Calu3 (cell line): ENCODE data around the gene PAX5. TPM values are rescaled to one million over a fixed set of nuclear protein-coding genes. Genes with fewer than 3 reads are reported as not detected.

ENCODE experiments used
- BruUV-seq: library from RNA; stranded (reverse); fragments of 400-500 nt; replicated peaks from 2 replicates; lab custom pipeline; 2021; lab: Mats Ljungman, UMichigan
- CTCF ChIA-PET: fragments of 300-600 bp; sonication (Branson Sonifier 250); formaldehyde crosslinking; loops from one replicate; lab custom pipeline; 2022; ENCODE audit warnings: antibody characterized with exemption; lab: Charles Lee
- DNase-seq: peaks from one replicate; pipeline ENCODE4 v3.0.0; 2022
- H3K27ac Mint-ChIP-seq: one replicate; pipeline ENCODE4 v1.8.0; 2022; ENCODE audit warnings: mixed read lengths; ENCODE audit not compliant: unreplicated experiment
- H3K27me3 Mint-ChIP-seq: one replicate; pipeline ENCODE4 v1.8.0; 2022; ENCODE audit warnings: mixed read lengths; ENCODE audit not compliant: unreplicated experiment
- H3K36me3 Mint-ChIP-seq: one replicate; pipeline ENCODE4 v1.8.0; 2022; ENCODE audit warnings: mild to moderate bottlenecking, moderate library complexity, mixed read lengths; ENCODE audit not compliant: insufficient read depth, unreplicated experiment
- H3K4me1 Mint-ChIP-seq: one replicate; pipeline ENCODE4 v1.8.0; 2022; ENCODE audit warnings: mild to moderate bottlenecking, low read depth, mixed read lengths; ENCODE audit not compliant: unreplicated experiment
- H3K4me3 Mint-ChIP-seq: one replicate; pipeline ENCODE4 v1.8.0; 2022; ENCODE audit warnings: mild to moderate bottlenecking, low read depth, moderate library complexity, mixed read lengths; ENCODE audit not compliant: unreplicated experiment
- H3K9me3 Mint-ChIP-seq: one replicate; pipeline ENCODE4 v1.8.0; 2022; ENCODE audit warnings: low read depth, mixed read lengths; ENCODE audit not compliant: unreplicated experiment
- intact Hi-C: fragments of 100-400 bp; cut with micrococcal nuclease; formaldehyde crosslinking; loops from one replicate; pipeline ENCODE4 v1.10.0; 2022; ENCODE audit not compliant: unreplicated experiment
- total RNA-seq: library from RNA; stranded (reverse); gene quantifications from 2 replicates; pipeline ENCODE4 v1.2.3, GENCODE V29; 2022
- TF ChIP-seq, protein P1 (sequence below): fragments of 200-600 bp; IDR thresholded peaks from one replicate; pipeline ENCODE4 v1.8.0; 2022; ENCODE audit warnings: antibody characterized with exemption; ENCODE audit not compliant: unreplicated experiment

Gene PAX5
- total RNA-seq, 1 experiment from 2014 or later, result not detected

GRCh38 chr9:36889844-36890243 lies 144.2 kb downstream of the PAX5 start:
- Mint-ChIP-seq H3K4me1 (no peaks in the 10 kb centered on the region), H3K27ac (no peak overlapping the region), H3K36me3 (no peaks in the 10 kb centered on the region), H3K27me3 (peaks cover 32% of the 10 kb centered on the region), H3K9me3 (no peaks in the 10 kb centered on the region), H3K4me3 (no peak overlapping the region)
- BruUV-seq, result no TSS peak
- intact Hi-C loops, result no loop called here
- CTCF ChIA-PET, result interaction anchor here (1.0 kb wide), 1 partner anchor 35 kb away, joined by 3 read pairs; no protein-coding TSS in a partner anchor
- no peak for DNase-seq
- TF ChIP-seq, protein P1, sequence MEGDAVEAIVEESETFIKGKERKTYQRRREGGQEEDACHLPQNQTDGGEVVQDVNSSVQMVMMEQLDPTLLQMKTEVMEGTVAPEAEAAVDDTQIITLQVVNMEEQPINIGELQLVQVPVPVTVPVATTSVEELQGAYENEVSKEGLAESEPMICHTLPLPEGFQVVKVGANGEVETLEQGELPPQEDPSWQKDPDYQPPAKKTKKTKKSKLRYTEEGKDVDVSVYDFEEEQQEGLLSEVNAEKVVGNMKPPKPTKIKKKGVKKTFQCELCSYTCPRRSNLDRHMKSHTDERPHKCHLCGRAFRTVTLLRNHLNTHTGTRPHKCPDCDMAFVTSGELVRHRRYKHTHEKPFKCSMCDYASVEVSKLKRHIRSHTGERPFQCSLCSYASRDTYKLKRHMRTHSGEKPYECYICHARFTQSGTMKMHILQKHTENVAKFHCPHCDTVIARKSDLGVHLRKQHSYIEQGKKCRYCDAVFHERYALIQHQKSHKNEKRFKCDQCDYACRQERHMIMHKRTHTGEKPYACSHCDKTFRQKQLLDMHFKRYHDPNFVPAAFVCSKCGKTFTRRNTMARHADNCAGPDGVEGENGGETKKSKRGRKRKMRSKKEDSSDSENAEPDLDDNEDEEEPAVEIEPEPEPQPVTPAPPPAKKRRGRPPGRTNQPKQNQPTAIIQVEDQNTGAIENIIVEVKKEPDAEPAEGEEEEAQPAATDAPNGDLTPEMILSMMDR, result no peak

- no peak for DNase-seq
- CTCF ChIA-PET, result no interaction called here
- no peaks in the 10 kb centered on the region for H3K36me3 Mint-ChIP-seq
- no peaks in the 10 kb centered on the region for H3K9me3 Mint-ChIP-seq
- BruUV-seq, result no TSS peak
- intact Hi-C loops, result no loop called here
- TF ChIP-seq, protein P1, result no peak
- H3K27me3 Mint-ChIP-seq, result peaks cover 29% of the 10 kb centered on the region
- no peak overlapping the region for H3K4me3 Mint-ChIP-seq
- no peak overlapping the region for H3K27ac Mint-ChIP-seq
- no peaks in the 10 kb centered on the region for H3K4me1 Mint-ChIP-seq
Measured at GRCh38 chr9:36888551-36888950, 145.5 kb downstream of the PAX5 start.

- Mint-ChIP-seq H3K4me1 (no peaks in the 10 kb centered on the region), H3K27me3 (peaks cover 26% of the 10 kb centered on the region), H3K36me3 (no peaks in the 10 kb centered on the region), H3K4me3 (no peak overlapping the region), H3K27ac (no peak overlapping the region), H3K9me3 (no peaks in the 10 kb centered on the region)
- intact Hi-C loops, result no loop called here
- TF ChIP-seq, protein P1, result no peak
- BruUV-seq, result no TSS peak
- CTCF ChIA-PET, result no interaction called here
- no peak for DNase-seq
Measured at GRCh38 chr9:36884721-36885120, 149.3 kb downstream of the PAX5 start.

DNA sequence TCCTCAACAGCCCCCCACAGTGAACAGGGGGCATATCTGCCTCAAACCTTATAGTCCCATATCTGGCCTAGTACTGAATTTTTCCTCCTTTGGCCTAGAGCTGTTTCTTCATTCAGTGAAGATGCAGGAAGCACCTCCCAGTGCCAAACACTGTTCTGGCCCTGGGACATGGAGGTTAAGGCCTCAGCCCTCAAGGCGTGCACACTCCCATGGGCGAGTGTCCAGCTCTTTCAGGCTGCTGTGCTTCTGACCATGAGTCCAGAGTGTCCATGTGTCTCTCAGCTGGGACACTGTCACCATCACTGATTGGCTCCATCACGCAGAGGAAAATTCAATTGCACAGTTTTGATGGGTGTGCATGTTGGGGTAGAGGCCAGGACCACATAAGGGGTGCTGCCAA lies 151.5 kb downstream of the PAX5 start:
- DNase-seq, result no peak
- Mint-ChIP-seq H3K4me3 (no peak overlapping the region), H3K36me3 (no peaks in the 10 kb centered on the region), H3K27ac (no peak overlapping the region), H3K9me3 (no peaks in the 10 kb centered on the region), H3K4me1 (no peaks in the 10 kb centered on the region), H3K27me3 (peaks cover 39% of the 10 kb centered on the region)
- no TSS peak for BruUV-seq
- TF ChIP-seq, protein P1, result no peak
- CTCF ChIA-PET, result no interaction called here
- intact Hi-C loops, result no loop called here
